ENCODE results near the gene MOB2. TPM values are rescaled to one million over a fixed set of nuclear protein-coding genes. Genes with fewer than 3 reads are reported as not detected.

Gene MOB2
- total and polyA plus RNA-seq, 4 donors = 8.3 to 18.5 (median 14.8) TPM

- no peak for DNase-seq (ENCODE audit: low spot score)
- no peak overlapping the region for H3K9ac ChIP-seq (ENCODE audit: low read depth in 1 of 2, low read length in 2 of 2)
- TF ChIP-seq RXRA (IDR thresholded peaks at IDR 0.05) = no peak
- no peak for TF ChIP-seq MAX (IDR thresholded peaks at IDR 0.05)
- TF ChIP-seq YY1 (IDR thresholded peaks at IDR 0.05) = no peak
- no peak for TF ChIP-seq ATF3 (IDR thresholded peaks at IDR 0.05)
- no peak for TF ChIP-seq HNF4G (IDR thresholded peaks at IDR 0.05)
- no peak for TF ChIP-seq FOXA2 (IDR thresholded peaks at IDR 0.05)
- TF ChIP-seq TAF1 (conservative IDR thresholded peaks at IDR 0.05) = no peak
- TF ChIP-seq ZBTB33 (IDR thresholded peaks at IDR 0.05) = no peak
- no peak for TF ChIP-seq EGR1 (IDR thresholded peaks at IDR 0.05; ENCODE audit: low read depth in 2 of 2)
- TF ChIP-seq FOXA1 (IDR thresholded peaks at IDR 0.05) = no peak
- TF ChIP-seq SP1 (IDR thresholded peaks at IDR 0.05) = no peak
- no peak for TF ChIP-seq RAD21 (IDR thresholded peaks at IDR 0.05)
- no peak for TF ChIP-seq HNF4A (conservative IDR thresholded peaks at IDR 0.05)
- no peak for TF ChIP-seq GABPA (IDR thresholded peaks at IDR 0.05 in 1 of 2, conservative IDR thresholded peaks at IDR 0.05 in 1 of 2)
- no peak for TF ChIP-seq REST (IDR thresholded peaks at IDR 0.05)
- no peak for TF ChIP-seq CTCF (IDR thresholded peaks at IDR 0.05; ENCODE audit: low read depth, low read length, missing input control)
- TF ChIP-seq JUND (IDR thresholded peaks at IDR 0.05) = no peak
- no peak for TF ChIP-seq NR2F2 (IDR thresholded peaks at IDR 0.05)
- whole genome bisulfite sequencing = 92% methylated on average over 15 of the region's 15 CpGs
- H3K4me3 ChIP-seq (ENCODE audit: low read depth in 1 of 3, low read length in 3 of 3) = no peak overlapping the region
- H3K4me1 ChIP-seq (ENCODE audit: control insufficient read depth in 4 of 4, insufficient read depth in 4 of 4, low read length in 3 of 4) = no peaks in the 10 kb centered on the region
- peaks cover 9 to 13% (median 12%) of the 10 kb centered on the region in 4 donors for H3K9me3 ChIP-seq (ENCODE audit: control insufficient read depth in 4 of 4, low read length in 3 of 4)
- H3K27me3 ChIP-seq (ENCODE audit: control insufficient read depth in 4 of 4, insufficient read depth in 4 of 4, low read length in 3 of 4) = peaks cover 0 to 3% (median 0%) of the 10 kb centered on the region in 4 donors
- no peak overlapping the region for H3K27ac ChIP-seq (ENCODE audit: low read depth in 1 of 2, low read length in 2 of 2)
- no peaks in the 10 kb centered on the region for H3K36me3 ChIP-seq (ENCODE audit: control insufficient read depth in 4 of 4, insufficient read depth in 3 of 4, low read depth in 1 of 4, low read length in 3 of 4)
Measured at GRCh38 chr11:1422981-1423380, 63.6 kb downstream of the MOB2 start.

Measured in liver (tissue), 9 donors.